Body of pancreas (tissue), 4 donors: Measurements from ENCODE around the gene RAB6B. TPM values are rescaled to one million over a fixed set of nuclear protein-coding genes. Genes with fewer than 3 reads are reported as not detected.

Experiments
- ATAC-seq: fragments of 150-250 bp; one replicate; pipeline ENCODE4 v1.9.1; 2016
- DNase-seq, 4 donors: peaks; one replicate each; pipeline ENCODE4 v3.0.0-alpha.2; 2019
- H3K27ac ChIP-seq, 4 donors: fragments of 200-600 bp; sonication (generic); 1 replicate in 3 of 4; 2 replicates in 1 of 4; pipeline versions ENCODE4 v1.5.1 to v1.6.1; 2016 to 2019; ENCODE audit warnings: mild to moderate bottlenecking in 1 of 4, mixed read lengths in 1 of 4, moderate library complexity in 1 of 4
- H3K27me3 ChIP-seq, 2 donors: fragments of 200-600 bp; sonication (generic); one replicate each; pipeline ENCODE4 v1.6.0; 2016; ENCODE audit warnings: mild to moderate bottlenecking in 1 of 2
- H3K36me3 ChIP-seq, 2 donors: fragments of 200-600 bp; sonication (generic); replicated peaks in 1 of 2; 2 replicates each; pipeline ENCODE4 v1.5.1; 2016; ENCODE audit warnings: low read depth in 2 of 2; ENCODE audit not compliant: insufficient read depth in 1 of 2
- H3K4me1 ChIP-seq: fragments of 200-600 bp; sonication (generic); one replicate; pipeline ENCODE4 v1.6.0; 2016
- H3K4me3 ChIP-seq, 2 donors: fragments of 200-600 bp; sonication (generic); 1 replicate in 1 of 2; 2 replicates in 1 of 2; pipeline ENCODE4 v1.5.1; 2016 to 2019
- H3K9me3 ChIP-seq, 3 donors: fragments of 200-600 bp; sonication (generic); 1 replicate in 2 of 3; 2 replicates in 1 of 3; pipeline ENCODE4 v1.5.1; 2016
- POLR2A ChIP-seq, 3 donors: fragments of 450-650 bp; IDR thresholded peaks; one replicate each; pipeline ENCODE4 v1.6.1; 2016; ENCODE audit warnings: antibody characterized with exemption in 3 of 3, mild to moderate bottlenecking in 2 of 3
- WGBS, 2 donors: methylation state at CpG; one replicate each; pipeline ENCODE4 v1.1.5; 2017; 5-methylcytosine and 5-hydroxymethylcytosine counted together
- intact Hi-C: fragments of 100-400 bp; cut with DNase I; formaldehyde crosslinking; loops from one replicate; pipeline ENCODE4 v1.15.1; 2023
- total RNA-seq, 2 donors: library from RNA; depleted of rRNA; stranded (reverse); fragments of >200 nt; gene quantifications; one replicate each; pipeline ENCODE4 v1.1.0, GENCODE V29; 2016
- TF ChIP-seq, protein P1 (sequence below), 7 experiments: fragments of 450-650 bp in 4 of 7; fragments of 200-600 bp in 3 of 7; sonication (generic) in 3 of 7; IDR thresholded peaks; one replicate each; pipeline ENCODE4 v1.5.1; 2016 to 2019; ENCODE audit warnings: antibody characterized with exemption in 7 of 7

The RAB6B gene
- total RNA-seq, 2 donors from 2014 or later: 2.6 to 3.0 TPM

DNA sequence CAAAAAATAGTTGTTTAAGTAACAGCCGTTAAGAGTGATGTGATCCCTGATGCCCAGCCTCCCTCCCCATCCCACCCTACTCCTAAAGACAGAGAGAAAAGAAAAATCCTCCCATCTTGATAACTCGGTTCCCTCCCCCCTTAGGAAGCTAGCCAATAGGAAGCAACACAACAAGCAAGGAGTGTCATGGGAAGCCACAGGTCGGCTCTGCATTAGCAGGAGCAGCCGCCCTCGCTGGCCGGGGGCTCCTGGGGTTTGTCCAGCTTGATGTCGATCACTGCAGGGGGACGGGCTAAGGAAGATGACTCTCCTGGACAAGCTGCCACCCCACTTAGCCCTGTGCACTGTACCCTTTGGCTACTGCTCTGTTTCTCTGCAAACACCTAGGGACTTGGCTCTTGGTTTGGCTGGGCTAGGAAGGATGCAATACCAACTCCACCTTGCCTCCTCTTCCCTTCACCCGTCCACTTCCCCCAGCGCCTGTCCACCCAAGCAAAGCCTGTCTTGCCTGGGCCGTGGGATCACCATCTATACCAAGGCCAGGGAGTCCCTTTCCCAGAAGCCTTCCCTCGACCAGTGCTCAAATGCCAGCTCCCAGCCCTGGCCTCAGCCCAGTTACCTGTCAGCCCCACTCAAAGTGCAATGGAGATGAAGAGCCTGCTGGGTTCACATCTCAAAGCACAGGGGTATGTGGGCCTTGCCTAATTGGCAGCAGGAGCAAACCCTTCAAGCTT is 66.9 kb downstream of the RAB6B start:
- H3K36me3 ChIP-seq: no peaks in the 10 kb centered on the region
- H3K4me3 ChIP-seq: no peak overlapping the region
- ATAC-seq (no peak), DNase-seq (no peak)
- intact Hi-C loops: no loop called here
- 60 to 66% methylated on average over 12 of the region's 12 CpGs for WGBS, 2 donors
- H3K9me3 ChIP-seq: no peaks in the 10 kb centered on the region
- no peak overlapping the region for H3K27ac ChIP-seq
- no peak for TF ChIP-seq POLR2A (IDR thresholded peaks at IDR 0.05)
- TF ChIP-seq, protein P1, sequence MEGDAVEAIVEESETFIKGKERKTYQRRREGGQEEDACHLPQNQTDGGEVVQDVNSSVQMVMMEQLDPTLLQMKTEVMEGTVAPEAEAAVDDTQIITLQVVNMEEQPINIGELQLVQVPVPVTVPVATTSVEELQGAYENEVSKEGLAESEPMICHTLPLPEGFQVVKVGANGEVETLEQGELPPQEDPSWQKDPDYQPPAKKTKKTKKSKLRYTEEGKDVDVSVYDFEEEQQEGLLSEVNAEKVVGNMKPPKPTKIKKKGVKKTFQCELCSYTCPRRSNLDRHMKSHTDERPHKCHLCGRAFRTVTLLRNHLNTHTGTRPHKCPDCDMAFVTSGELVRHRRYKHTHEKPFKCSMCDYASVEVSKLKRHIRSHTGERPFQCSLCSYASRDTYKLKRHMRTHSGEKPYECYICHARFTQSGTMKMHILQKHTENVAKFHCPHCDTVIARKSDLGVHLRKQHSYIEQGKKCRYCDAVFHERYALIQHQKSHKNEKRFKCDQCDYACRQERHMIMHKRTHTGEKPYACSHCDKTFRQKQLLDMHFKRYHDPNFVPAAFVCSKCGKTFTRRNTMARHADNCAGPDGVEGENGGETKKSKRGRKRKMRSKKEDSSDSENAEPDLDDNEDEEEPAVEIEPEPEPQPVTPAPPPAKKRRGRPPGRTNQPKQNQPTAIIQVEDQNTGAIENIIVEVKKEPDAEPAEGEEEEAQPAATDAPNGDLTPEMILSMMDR (IDR thresholded peaks at IDR 0.05): no peak
- H3K27me3 ChIP-seq: no peaks in the 10 kb centered on the region
- H3K4me1 ChIP-seq: no peaks in the 10 kb centered on the region

DNA sequence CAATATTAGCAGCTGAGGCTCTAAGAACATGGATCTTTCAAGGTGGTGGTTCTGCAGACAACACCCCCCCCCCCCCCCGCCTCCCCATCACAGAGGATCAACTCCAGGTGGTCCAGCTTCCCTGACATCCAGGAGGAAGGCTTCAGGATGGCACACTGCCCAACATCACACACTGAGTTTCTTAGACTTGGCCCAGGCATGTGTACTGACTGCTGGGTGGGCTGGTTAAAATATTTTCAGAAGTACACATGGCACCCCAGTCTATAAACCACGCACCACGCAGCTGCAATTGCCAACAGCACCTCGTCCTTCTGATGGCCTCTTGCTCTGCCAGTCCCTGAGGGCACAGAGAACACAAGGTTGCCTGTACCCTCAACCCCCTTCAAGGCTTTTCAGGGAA is 68.0 kb downstream of the RAB6B start:
- H3K27ac ChIP-seq: no peak overlapping the region
- H3K9me3 ChIP-seq: no peaks in the 10 kb centered on the region
- DNase-seq (no peak), ATAC-seq (no peak)
- WGBS, 2 donors: 85 to 100% methylated on average over 2 to 4 of the region's 4 CpGs
- H3K4me1 ChIP-seq: no peaks in the 10 kb centered on the region
- no peak overlapping the region for H3K4me3 ChIP-seq
- H3K36me3 ChIP-seq: no peaks in the 10 kb centered on the region
- H3K27me3 ChIP-seq: no peaks in the 10 kb centered on the region
- intact Hi-C loops: no loop called here
- TF ChIP-seq, protein P1 (IDR thresholded peaks at IDR 0.05): no peak
- TF ChIP-seq POLR2A (IDR thresholded peaks at IDR 0.05): no peak

DNA sequence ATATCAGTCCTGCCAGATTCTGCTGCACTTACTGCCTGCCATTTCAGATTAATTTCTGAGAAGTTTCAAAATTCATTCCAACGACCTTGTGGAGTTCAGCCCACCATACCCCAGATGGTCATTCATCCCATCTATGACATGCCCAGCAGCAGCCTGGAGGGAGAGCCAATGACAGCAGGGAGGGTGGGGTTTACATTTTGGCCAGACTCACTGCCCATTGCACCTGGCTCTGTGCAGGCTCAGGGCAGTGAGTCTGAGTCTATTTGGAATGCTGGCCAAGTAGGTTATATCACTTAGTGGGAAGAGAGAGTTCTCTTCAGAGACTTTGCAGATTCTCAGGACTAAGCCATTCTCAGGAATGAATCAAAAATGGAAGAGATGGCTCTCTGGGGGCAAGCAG is 68.5 kb downstream of the RAB6B start:
- intact Hi-C loops: no loop called here
- H3K4me1 ChIP-seq: peaks cover under 1% of the 10 kb centered on the region
- H3K27me3 ChIP-seq: no peaks in the 10 kb centered on the region
- DNase-seq (no peak), ATAC-seq (no peak)
- WGBS, 2 donors: 13 to 15% methylated on average over 1 of the region's 1 CpG
- no peak overlapping the region for H3K27ac ChIP-seq
- no peaks in the 10 kb centered on the region for H3K36me3 ChIP-seq
- no peaks in the 10 kb centered on the region for H3K9me3 ChIP-seq
- H3K4me3 ChIP-seq: no peak overlapping the region
- TF ChIP-seq POLR2A (IDR thresholded peaks at IDR 0.05): no peak
- TF ChIP-seq, protein P1 (IDR thresholded peaks at IDR 0.05): no peak

DNA sequence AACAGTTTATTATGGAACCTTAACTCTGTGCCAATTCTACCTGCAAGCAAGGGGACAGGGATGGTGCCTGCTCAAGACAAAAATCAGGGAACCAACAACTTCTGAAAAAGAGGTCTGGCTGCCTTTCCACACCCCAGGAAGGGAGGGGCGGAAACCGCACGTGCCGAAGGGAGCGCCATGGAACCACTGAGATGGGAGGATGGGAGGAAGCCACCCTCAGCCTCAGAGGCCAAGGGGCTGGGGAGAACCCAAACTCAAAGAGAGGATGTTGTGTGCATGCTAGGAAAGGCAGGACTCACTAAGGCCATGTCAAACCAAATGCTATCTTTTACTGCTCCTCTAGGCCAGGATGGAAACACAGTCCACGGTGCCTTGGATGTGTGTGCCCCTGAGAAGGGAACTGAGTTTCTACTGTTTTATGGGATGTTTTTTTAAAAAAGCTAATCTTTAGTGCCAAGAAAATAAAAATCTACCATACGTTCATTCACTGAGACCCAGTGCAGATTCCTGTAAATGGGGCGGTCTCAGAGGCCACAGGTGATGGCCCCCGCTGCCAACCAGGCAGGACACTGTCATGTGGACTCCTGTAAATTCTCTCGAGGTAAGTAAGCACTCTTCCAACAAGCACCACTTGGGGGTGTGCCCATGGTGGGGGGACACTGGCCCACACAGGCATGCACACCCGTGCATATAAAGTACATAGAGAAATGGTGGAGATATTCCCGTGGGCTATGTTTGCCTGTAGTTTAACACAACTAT is 69.5 kb downstream of the RAB6B start:
- intact Hi-C loops: no loop called here
- Histone ChIP-seq H3K27ac (no peak overlapping the region), H3K9me3 (no peaks in the 10 kb centered on the region), H3K4me3 (no peak overlapping the region), H3K27me3 (no peaks in the 10 kb centered on the region), H3K36me3 (no peaks in the 10 kb centered on the region), H3K4me1 (peaks cover 10% of the 10 kb centered on the region)
- TF ChIP-seq, protein P1 (IDR thresholded peaks at IDR 0.05): no peak
- TF ChIP-seq POLR2A (IDR thresholded peaks at IDR 0.05): no peak
- ATAC-seq (no peak), DNase-seq (no peak)
- WGBS, 2 donors: 77 to 80% methylated on average over 12 of the region's 12 CpGs
